Neural cell (in vitro differentiated cells): ENCODE data around the gene CTBP2. TPM values are rescaled to one million over a fixed set of nuclear protein-coding genes. Genes with fewer than 3 reads are reported as not detected.

Experiments
- H2AFZ ChIP-seq: fragments of 200-600, 300-800 bp; sonication (generic), shearing (Covaris generic); 2 replicates; pipeline ENCODE4 v1.6.0; 2014; ENCODE audit warnings: low read depth, mild to moderate bottlenecking, antibody characterized with exemption, low read length, moderate library complexity
- H3F3A ChIP-seq: fragments of 200-600 bp; shearing (Covaris generic); 2 replicates; pipeline ENCODE4 v1.6.1; 2016; ENCODE audit warnings: mild to moderate bottlenecking, moderate library complexity, mixed read lengths, antibody characterized with exemption, low read length; ENCODE audit not compliant: insufficient read depth, poor library complexity, severe bottlenecking
- H3K27ac ChIP-seq: fragments of 200-600, 300-800 bp; sonication (generic), shearing (Covaris generic); 2 replicates; pipeline ENCODE4 v1.5.1; 2014; ENCODE audit warnings: mild to moderate bottlenecking, low read length, moderate library complexity
- H3K27me3 ChIP-seq: fragments of 300-800, 200-600 bp; sonication (generic), shearing (Covaris generic); 2 replicates; pipeline ENCODE4 v1.6.0; 2014; ENCODE audit warnings: mild to moderate bottlenecking, low read depth, low read length, moderate library complexity; ENCODE audit not compliant: insufficient read depth
- H3K36me3 ChIP-seq: fragments of 300-800, 200-600 bp; sonication (generic), shearing (Covaris generic); 2 replicates; pipeline ENCODE4 v1.5.1; 2014; ENCODE audit warnings: mild to moderate bottlenecking, antibody characterized with exemption, low read length, moderate library complexity; ENCODE audit not compliant: insufficient read depth
- H3K4me2 ChIP-seq: fragments of 300-800, 200-600 bp; sonication (generic), shearing (Covaris generic); 2 replicates; pipeline ENCODE4 v1.6.0; 2014; ENCODE audit warnings: mild to moderate bottlenecking, low read length
- H3K4me3 ChIP-seq: fragments of 300-800, 200-600 bp; sonication (generic), shearing (Covaris generic); 2 replicates; pipeline ENCODE4 v1.5.1; 2014; ENCODE audit warnings: mild to moderate bottlenecking, low read length, moderate library complexity
- H3K79me2 ChIP-seq: fragments of 200-600 bp; shearing (Covaris generic); replicated peaks from 2 replicates; pipeline ENCODE4 v1.6.0; 2014; ENCODE audit warnings: mild to moderate bottlenecking, low read length, moderate library complexity; ENCODE audit not compliant: insufficient read depth
- H3K9ac ChIP-seq: fragments of 300-800, 200-600 bp; sonication (generic), shearing (Covaris generic); 2 replicates; pipeline ENCODE4 v1.6.1; 2016; ENCODE audit warnings: mild to moderate bottlenecking, low read length, mixed read lengths
- H3K9me2 ChIP-seq: fragments of 200-600 bp; shearing (Covaris generic); 2 replicates; pipeline ENCODE4 v1.6.1; 2016; ENCODE audit warnings: mild to moderate bottlenecking, low read length, mixed read lengths; ENCODE audit not compliant: insufficient read depth
- H3K9me3 ChIP-seq: fragments of 200-600, 300-800 bp; sonication (generic), shearing (Covaris generic); 2 replicates; pipeline ENCODE4 v1.6.1; 2016; ENCODE audit warnings: mild to moderate bottlenecking, mixed run types, low read length, moderate library complexity, mixed read lengths
- H4K20me1 ChIP-seq: fragments of 200-600 bp; shearing (Covaris generic); 2 replicates; pipeline ENCODE4 v1.6.1; 2016; ENCODE audit warnings: mild to moderate bottlenecking, mixed run types; ENCODE audit not compliant: insufficient read depth
- CTCF ChIP-seq: fragments of 450-650 bp; IDR thresholded peaks from 2 replicates; pipeline ENCODE4 v1.5.1; 2014; ENCODE audit warnings: antibody characterized with exemption, mild to moderate bottlenecking, moderate library complexity; ENCODE audit not compliant: poor library complexity, severe bottlenecking
- EZH2 ChIP-seq: fragments of 200-600, 300-800 bp; shearing (Covaris generic), sonication (generic); IDR thresholded peaks from 2 replicates; pipeline ENCODE4 v1.6.1; 2014; ENCODE audit warnings: antibody characterized with exemption, low read length, borderline replicate concordance, mild to moderate bottlenecking; ENCODE audit not compliant: insufficient read depth, poor library complexity, severe bottlenecking
- MXI1 ChIP-seq: fragments of 450-650 bp; conservative IDR thresholded peaks from 2 replicates; pipeline ENCODE4 v1.6.1; 2014; ENCODE audit warnings: antibody characterized with exemption, mild to moderate bottlenecking; ENCODE audit not compliant: poor library complexity, severe bottlenecking
- POLR2AphosphoS5 ChIP-seq: IDR thresholded peaks from 2 replicates; pipeline ENCODE4 v1.6.1; 2012
- RAD21 ChIP-seq: fragments of 450-650 bp; conservative IDR thresholded peaks from 2 replicates; pipeline ENCODE4 v1.6.1; 2014; ENCODE audit warnings: antibody characterized with exemption, mild to moderate bottlenecking, moderate library complexity
- SMC3 ChIP-seq: fragments of 450-650 bp; conservative IDR thresholded peaks from 2 replicates; pipeline ENCODE4 v1.6.1; 2014; ENCODE audit warnings: antibody characterized with exemption, mild to moderate bottlenecking, moderate library complexity; ENCODE audit not compliant: poor library complexity
- TAF1 ChIP-seq: IDR thresholded peaks from 2 replicates; pipeline ENCODE4 v1.6.1; 2012; ENCODE audit warnings: low read depth
- polyA plus RNA-seq: library from polyadenylated mRNA; depleted of rRNA; stranded (reverse); fragments of >200 nt; gene quantifications from 2 replicates; pipeline ENCODE4 v1.2.3, GENCODE V29; 2014

Gene CTBP2
- polyA plus RNA-seq, 1 donor from 2014 or later: 59.5 TPM

- Histone ChIP-seq H3K9me2 (no peaks in the 10 kb centered on the region), H3K4me3 (no peak overlapping the region), H3K4me2 (no peak overlapping the region), H3K9me3 (no peaks in the 10 kb centered on the region), H2AFZ (no peak overlapping the region), H4K20me1 (no peaks in the 10 kb centered on the region), H3K79me2 (peaks cover 11% of the 10 kb centered on the region), H3K27ac (no peak overlapping the region), H3K9ac (no peak overlapping the region), H3K36me3 (no peaks in the 10 kb centered on the region), H3K27me3 (no peaks in the 10 kb centered on the region), H3F3A (no peaks in the 10 kb centered on the region)
- TF ChIP-seq EZH2: no peak
- no peak for TF ChIP-seq SMC3
- no peak for TF ChIP-seq TAF1
- TF ChIP-seq RAD21: no peak
- no peak for TF ChIP-seq CTCF
- TF ChIP-seq MXI1: no peak
- TF ChIP-seq POLR2AphosphoS5: no peak
Observed at GRCh38 chr10:125049216-125049881, 111.0 kb downstream of the CTBP2 start.

- H3K4me3 ChIP-seq: no peak overlapping the region
- no peak overlapping the region for H3K9ac ChIP-seq
- no peaks in the 10 kb centered on the region for H3F3A ChIP-seq
- peaks cover 5% of the 10 kb centered on the region for H3K79me2 ChIP-seq
- H3K27me3 ChIP-seq: no peaks in the 10 kb centered on the region
- no peak overlapping the region for H2AFZ ChIP-seq
- H3K9me3 ChIP-seq: no peaks in the 10 kb centered on the region
- H3K27ac ChIP-seq: no peak overlapping the region
- TF ChIP-seq EZH2 (no peak), CTCF (peak; percentile 87), MXI1 (peak; percentile 30), RAD21 (peak; percentile 90), SMC3 (peak; percentile 91), POLR2AphosphoS5 (no peak)
- H3K9me2 ChIP-seq: no peaks in the 10 kb centered on the region
- no peak overlapping the region for H3K4me2 ChIP-seq
- no peaks in the 10 kb centered on the region for H3K36me3 ChIP-seq
- no peaks in the 10 kb centered on the region for H4K20me1 ChIP-seq
Observed at GRCh38 chr10:125048094-125048864, 112.1 kb downstream of the CTBP2 start.
